ENCODE data around the gene ILKAP.

ILKAP gene

DNA sequence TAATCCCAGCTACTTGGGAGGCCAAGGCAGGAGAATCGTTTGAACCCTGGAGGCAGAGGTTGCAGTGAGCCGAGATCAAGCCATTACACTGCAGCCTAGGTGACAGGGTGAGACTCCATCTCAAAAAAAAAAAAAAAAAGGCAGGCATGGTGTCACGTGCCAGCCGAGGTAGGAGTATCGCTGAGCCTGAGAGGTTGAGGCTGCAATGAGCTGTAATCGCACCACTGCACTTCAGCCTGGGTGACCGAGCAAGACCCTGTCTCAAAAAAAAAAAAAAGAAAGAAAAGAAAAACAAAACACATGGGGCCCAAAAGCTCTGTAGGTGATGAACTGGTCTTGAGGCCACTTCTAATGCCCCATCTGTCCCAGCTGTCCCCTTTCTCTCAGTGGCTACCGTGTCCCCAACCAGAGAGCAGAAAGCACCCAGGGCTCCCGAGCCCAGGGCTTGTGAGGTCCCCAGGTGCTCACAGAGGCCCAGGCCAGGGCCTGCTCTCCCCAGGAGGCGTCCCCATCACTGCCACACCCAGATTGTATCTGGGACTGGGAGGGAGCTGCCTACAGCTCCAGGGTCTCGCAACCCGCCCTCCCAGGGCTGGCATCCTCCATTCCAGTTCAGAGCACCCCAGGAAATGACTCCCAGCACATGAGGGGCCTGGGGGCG is 56.5 kb downstream of the ILKAP start:
- H3K9me3 Mint-ChIP-seq, result no peaks in the 10 kb centered on the region
- H3K27me3 Mint-ChIP-seq, result no peaks in the 10 kb centered on the region
- no peak overlapping the region for H3K4me3 Mint-ChIP-seq
- no peak overlapping the region for H3K27ac Mint-ChIP-seq
- no peak for ATAC-seq
- DNase-seq, result no peak
- no peaks in the 10 kb centered on the region for H3K4me1 Mint-ChIP-seq
- no peaks in the 10 kb centered on the region for H3K36me3 Mint-ChIP-seq (ENCODE audit: low read depth)

DNA sequence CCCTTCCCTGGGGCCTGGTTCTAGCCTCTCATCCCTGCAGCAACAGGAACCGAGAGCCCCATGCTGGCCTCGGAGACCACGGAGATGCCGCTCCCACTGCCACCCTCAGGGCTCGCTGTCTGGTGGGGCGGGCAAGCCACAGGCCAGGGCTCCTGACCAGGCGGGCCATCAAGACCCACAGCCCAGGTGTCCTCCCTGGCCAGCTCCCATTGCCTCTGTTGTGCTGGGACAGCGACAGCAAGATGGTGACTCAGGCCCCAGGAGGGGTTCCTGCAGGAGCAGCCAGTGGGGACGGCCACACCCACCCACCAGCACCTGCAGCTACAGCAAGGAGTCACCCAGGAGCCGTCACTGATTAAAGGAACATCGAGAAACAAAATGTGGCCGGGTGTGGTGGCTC is 57.6 kb downstream of the ILKAP start:
- ATAC-seq (no peak), DNase-seq (no peak)
- peaks cover 3% of the 10 kb centered on the region for H3K4me1 Mint-ChIP-seq
- H3K27ac Mint-ChIP-seq, result no peak overlapping the region
- H3K36me3 Mint-ChIP-seq (ENCODE audit: low read depth), result no peaks in the 10 kb centered on the region
- H3K27me3 Mint-ChIP-seq, result no peaks in the 10 kb centered on the region
- no peaks in the 10 kb centered on the region for H3K9me3 Mint-ChIP-seq
- no peak overlapping the region for H3K4me3 Mint-ChIP-seq

DNA sequence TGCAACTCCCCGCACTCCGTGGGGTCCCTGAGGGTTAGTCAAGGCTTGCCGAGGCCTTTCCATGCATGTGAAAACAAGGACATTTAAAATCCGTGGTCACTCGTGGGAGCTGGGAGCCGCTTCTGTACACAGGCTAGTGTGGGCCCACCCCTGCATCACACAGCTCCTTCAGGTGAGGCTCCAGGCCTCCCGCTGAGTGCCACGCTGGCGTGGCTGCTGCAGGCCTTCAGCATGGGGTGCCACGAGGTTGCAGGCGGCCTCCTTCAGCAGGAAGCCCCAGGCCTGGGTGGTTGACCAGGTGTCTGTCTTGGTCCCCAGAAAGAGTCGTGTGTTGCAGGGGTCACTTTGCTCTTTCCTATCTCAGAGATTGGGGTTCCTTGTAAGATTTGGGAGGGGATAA is 58.4 kb downstream of the ILKAP start:
- H3K9me3 Mint-ChIP-seq, result no peaks in the 10 kb centered on the region
- no peak overlapping the region for H3K27ac Mint-ChIP-seq
- peaks cover 3% of the 10 kb centered on the region for H3K4me1 Mint-ChIP-seq
- no peak overlapping the region for H3K4me3 Mint-ChIP-seq
- DNase-seq (no peak), ATAC-seq (no peak)
- H3K27me3 Mint-ChIP-seq, result no peaks in the 10 kb centered on the region
- no peaks in the 10 kb centered on the region for H3K36me3 Mint-ChIP-seq (ENCODE audit: low read depth)

DNA sequence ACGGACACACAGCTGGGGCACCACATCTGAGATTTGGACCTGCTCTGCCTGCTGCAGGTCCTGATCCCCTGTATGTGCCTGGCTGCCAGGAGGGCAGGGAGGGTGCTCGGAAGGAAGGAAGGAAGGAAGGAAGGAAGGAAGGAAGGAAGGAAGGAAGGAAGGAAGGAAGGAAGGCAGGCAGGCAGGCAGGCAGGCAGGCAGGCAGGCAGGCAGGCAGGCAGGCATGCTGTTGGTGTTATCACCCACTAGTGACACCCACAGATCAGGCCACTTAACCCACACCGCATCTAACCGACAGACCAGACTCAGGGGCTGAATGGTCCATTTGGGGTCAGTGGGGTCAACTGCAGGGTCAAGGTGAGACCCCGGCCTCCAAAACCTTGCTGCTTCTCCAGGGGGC is 59.2 kb downstream of the ILKAP start:
- DNase-seq (no peak), ATAC-seq (no peak)
- H3K4me1 Mint-ChIP-seq, result peaks cover 3% of the 10 kb centered on the region
- no peaks in the 10 kb centered on the region for H3K36me3 Mint-ChIP-seq (ENCODE audit: low read depth)
- no peaks in the 10 kb centered on the region for H3K9me3 Mint-ChIP-seq
- H3K27ac Mint-ChIP-seq, result no peak overlapping the region
- no peak overlapping the region for H3K4me3 Mint-ChIP-seq
- H3K27me3 Mint-ChIP-seq, result no peaks in the 10 kb centered on the region

DNA sequence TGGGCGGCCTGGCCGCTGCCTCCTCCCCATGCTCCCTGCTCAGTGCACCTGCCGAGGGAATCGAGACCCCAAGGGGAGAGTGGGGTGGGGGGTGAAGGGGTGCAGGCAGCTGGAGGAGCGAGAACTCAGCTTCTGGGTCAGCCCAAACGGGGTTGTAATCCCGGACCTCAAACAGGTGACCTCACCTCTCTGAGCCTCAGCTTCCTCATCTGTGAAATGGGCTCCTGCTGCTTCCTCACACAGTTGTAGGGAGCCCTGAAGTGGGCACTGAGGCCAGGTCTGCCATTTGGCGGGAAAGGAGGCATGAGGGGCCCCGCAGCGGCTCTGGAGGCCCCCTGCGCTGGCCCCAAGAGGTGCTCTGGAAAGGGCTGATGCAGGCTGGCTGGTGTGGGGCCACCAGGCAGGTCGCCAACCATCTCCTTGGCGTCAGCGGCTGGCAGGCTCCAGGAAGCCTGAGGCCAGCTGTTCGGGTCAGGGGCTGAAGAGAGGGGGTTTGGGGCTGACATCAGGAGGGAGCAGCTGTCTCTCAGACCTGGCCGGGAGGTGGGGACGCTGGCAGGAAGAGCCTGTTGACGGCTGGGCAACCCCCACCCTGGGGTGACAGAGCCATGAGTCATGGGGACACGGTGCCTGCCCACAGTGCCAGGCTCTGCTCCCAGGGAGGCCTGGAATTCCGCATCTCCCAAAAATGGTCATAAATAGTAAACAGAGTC is 60.1 kb downstream of the ILKAP start:
- ATAC-seq, result no peak
- H3K9me3 Mint-ChIP-seq, result no peaks in the 10 kb centered on the region

DNA sequence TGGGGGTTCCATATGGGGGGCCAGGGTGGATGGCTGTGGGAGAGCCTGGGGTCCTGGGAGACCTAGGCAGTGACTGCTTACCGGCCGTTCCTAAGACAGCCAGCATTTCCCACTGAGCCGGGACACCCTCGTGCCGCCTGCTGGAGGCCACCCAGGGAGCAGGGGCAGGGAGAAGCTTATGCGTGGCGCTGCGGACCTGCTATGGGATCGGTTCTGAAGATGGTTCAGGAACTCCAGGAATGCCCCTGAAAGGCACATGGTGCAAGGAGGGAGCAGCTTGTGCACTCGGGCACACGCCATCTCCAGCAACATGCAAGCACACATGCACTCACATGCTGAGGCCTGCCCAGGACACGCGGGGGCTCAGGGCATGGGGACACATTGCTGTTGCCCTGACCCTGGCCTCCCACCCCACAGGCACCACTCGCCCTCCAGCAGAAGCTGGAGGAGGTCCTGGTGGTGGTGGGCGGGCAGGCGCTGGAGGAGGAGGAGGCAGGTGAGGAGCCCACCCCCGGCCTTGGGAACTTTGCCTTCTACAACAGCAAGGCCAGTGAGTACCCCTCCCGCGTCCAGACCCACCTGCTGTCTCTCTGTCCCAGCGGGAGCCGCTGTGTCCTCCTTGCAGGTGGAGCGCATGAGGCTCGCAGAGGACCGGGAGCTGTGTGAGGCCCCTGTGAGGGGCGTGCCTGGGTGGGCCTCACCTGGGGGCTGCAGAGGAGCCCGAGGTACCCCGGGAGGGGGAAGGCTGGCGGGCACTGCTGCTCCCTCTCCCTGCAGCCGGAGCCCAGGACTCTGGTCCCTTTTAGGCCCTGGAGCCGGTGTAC is 60.9 kb downstream of the ILKAP start:
- Mint-ChIP-seq H3K27ac (no peak overlapping the region), H3K9me3 (no peaks in the 10 kb centered on the region), H3K36me3 (ENCODE audit: low read depth) (no peaks in the 10 kb centered on the region), H3K27me3 (no peaks in the 10 kb centered on the region), H3K4me3 (no peak overlapping the region), H3K4me1 (peaks cover 3% of the 10 kb centered on the region)
- no peak for ATAC-seq
- DNase-seq, result no peak

More for the DNA sequence above, 60.1 kb downstream of the ILKAP start:
- Mint-ChIP-seq H3K27me3 (no peaks in the 10 kb centered on the region), H3K36me3 (ENCODE audit: low read depth) (no peaks in the 10 kb centered on the region), H3K4me1 (peaks cover 3% of the 10 kb centered on the region), H3K4me3 (no peak overlapping the region), H3K27ac (no peak overlapping the region)
- DNase-seq, result peak; percentile 26

DNA sequence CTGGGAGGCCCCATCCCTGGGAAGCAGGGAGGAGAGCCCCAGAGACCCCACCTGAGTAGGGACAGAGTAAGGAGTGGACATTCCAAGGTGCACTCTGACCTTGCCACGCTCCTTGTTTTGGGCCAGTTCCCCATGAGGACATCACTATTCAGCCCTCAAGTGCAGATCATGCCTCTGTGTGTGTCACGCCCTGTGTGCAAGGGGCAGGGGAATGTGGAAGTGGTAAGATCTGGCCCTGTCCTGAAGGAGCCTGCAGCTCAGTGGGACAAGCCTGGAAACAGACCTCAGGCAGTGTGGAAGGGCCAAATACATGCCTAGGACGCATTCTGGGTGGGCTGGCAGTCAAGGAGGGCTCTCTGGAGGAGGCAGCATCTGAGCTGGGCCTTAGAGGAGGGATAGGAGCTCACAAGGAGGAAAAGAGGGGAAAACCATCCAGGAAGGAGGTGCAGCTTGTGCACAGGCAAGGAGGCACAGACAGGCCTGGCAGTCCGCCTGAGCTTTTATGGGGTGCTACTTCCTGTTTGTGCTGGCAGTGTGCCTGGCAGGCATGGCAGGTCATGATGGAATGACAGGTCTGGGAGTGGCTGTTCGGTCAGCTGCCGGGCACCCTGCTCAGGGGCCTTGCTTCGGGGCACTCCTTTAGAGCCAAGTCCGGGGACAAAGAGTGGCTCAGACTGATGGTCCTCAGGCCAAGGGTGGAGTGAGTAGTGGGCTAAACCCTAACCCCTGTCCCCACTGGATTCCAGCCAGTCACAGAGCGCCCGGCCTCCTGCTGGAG is 61.8 kb downstream of the ILKAP start:
- peaks cover 3% of the 10 kb centered on the region for H3K4me1 Mint-ChIP-seq
- H3K27me3 Mint-ChIP-seq, result no peaks in the 10 kb centered on the region
- no peak overlapping the region for H3K4me3 Mint-ChIP-seq
- ATAC-seq, result no peak
- H3K9me3 Mint-ChIP-seq, result no peaks in the 10 kb centered on the region
- H3K27ac Mint-ChIP-seq, result no peak overlapping the region
- no peak for DNase-seq
- H3K36me3 Mint-ChIP-seq (ENCODE audit: low read depth), result no peaks in the 10 kb centered on the region

DNA sequence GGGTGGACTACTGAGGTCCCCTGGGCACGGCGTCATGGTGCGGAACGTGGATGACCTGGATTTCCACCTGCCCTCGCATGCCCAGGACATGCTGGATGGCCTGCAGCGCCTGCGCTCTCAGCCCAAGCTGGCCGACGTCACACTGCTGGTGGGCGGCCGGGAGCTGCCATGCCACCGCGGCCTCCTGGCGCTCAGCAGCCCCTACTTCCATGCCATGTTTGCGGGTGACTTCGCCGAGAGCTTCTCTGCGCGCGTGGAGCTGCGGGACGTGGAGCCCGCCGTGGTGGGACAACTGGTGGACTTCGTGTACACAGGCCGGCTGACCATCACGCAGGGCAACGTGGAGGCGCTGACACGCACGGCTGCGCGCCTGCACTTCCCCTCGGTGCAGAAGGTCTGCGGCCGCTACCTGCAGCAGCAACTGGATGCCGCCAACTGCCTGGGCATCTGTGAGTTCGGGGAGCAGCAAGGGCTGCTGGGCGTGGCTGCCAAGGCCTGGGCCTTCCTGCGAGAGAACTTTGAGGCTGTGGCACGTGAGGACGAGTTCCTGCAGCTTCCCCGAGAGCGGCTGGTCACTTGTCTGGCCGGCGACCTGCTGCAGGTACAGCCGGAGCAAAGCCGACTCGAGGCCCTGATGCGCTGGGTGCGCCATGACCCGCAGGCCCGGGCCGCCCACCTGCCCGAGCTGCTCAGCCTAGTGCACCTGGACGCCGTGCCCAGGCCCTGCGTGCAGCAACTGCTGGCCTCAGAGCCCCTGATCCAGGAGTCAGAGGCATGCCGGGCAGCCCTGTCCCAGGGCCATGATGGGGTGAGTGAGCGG is 62.6 kb downstream of the ILKAP start:
- Mint-ChIP-seq H3K27me3 (no peaks in the 10 kb centered on the region), H3K9me3 (no peaks in the 10 kb centered on the region), H3K27ac (no peak overlapping the region), H3K4me1 (peaks cover 3% of the 10 kb centered on the region), H3K36me3 (ENCODE audit: low read depth) (no peaks in the 10 kb centered on the region), H3K4me3 (no peak overlapping the region)
- ATAC-seq, result no peak
- DNase-seq, result no peak

DNA sequence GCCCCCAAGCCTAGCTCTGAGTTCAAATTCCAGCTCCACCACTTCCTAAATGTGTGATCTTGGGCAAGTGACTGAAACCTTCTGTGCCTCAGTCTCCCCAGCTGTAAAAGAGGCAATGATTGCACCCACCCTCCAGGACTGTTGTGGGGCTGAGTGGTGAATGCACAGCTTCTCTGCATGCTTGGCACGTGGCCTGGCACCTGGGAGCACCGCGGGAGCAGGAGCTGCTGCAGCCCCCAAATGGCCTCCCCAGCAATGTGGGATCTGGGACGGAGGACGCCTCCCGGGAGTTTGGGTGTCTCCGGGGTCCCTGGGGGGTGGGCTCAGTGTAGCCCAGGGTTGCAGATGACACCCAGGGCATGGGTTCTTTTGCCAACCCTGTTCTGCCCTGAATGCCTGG is 63.5 kb downstream of the ILKAP start:
- H3K4me1 Mint-ChIP-seq, result peaks cover 3% of the 10 kb centered on the region
- no peak overlapping the region for H3K4me3 Mint-ChIP-seq
- H3K27me3 Mint-ChIP-seq, result no peaks in the 10 kb centered on the region
- no peaks in the 10 kb centered on the region for H3K36me3 Mint-ChIP-seq (ENCODE audit: low read depth)
- no peaks in the 10 kb centered on the region for H3K9me3 Mint-ChIP-seq
- no peak overlapping the region for H3K27ac Mint-ChIP-seq
- ATAC-seq (no peak), DNase-seq (no peak)

DNA sequence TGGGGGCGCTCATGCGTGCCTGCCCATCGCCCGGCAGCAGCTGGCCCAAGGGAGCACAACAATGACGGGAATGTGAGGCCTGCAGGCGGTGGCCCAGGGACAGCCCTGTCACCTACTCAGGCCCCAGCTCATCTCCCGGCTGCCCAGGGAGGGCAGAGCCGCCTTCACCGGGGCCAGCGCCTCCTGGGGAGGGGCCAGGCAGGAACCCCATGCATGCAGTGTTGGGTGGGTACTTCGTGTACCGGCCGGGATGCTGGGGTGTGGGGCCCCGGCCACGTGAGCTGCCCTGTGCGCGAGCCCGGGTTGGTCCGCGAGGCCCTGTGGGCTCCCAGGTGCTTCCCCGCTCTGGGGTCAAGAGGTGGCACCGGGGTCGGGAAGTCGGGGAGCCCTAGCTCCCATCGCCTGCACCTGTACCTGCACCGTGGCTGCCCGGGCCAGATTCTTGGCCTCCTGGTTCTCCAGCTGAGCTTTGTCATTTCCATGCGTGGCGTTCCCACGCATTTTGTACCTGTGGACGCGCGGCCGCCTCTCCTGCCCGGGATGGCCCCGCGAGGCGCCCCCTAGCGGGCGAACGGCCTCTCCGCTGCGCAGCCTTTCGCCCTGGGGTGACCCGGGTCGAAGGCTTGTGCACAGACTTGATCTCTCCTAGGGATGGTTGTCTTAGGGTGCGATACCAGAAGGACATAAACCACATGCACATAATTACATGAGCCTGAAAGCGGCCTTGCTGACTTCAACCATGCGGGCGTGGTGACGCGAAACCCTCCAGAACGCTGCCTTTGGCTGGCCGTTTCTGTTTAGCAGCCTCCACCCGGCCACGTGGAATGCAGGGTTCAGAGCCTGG is 64.1 kb downstream of the ILKAP start:
- Mint-ChIP-seq H3K4me1 (peaks cover 3% of the 10 kb centered on the region), H3K9me3 (no peaks in the 10 kb centered on the region), H3K27ac (no peak overlapping the region), H3K36me3 (ENCODE audit: low read depth) (no peaks in the 10 kb centered on the region), H3K27me3 (no peaks in the 10 kb centered on the region), H3K4me3 (no peak overlapping the region)
- ATAC-seq, result no peak
- DNase-seq, result peak; percentile 48

DNA sequence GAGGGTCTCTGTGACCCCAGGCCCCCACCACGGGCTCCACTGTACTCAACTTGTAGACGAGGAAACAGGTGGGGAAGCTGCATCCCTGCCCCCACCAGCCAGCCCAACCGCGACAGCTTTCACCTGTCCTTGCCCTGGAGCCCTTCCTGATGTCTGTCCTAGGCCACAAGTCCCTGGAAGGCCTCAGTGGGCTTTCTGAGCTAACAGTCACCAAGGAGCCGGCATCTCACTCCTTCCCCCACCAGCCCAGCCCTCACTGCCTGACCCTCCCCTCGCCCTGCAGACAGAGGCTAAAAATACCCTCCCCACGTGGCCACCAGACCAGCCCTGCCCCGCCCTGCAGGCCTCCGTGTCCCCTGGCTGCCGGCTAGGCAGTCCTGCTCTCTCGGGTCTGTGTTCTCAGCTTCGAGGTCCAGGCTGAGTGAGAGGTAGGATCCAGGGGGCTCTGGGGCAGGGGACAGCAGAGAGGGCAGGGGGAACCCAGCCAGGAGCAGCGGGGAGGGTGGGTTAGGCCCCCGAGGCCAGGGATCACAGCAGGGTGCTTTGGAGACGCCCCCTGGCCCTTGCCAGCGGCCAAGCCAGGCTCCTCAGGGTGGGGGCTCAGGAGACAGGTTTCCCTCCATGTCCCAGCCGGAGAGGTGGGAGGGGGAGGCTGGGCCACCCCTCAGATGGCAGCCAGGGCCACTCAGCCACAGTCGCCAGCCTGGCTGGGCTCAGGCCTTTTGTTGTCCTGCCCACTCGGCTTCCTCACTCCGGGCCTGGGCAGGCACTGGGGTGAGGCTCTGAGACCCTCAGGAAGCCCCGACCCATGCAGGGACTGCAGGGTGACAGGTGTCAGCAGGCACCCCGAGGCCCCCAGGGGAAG is 64.9 kb downstream of the ILKAP start, which contains the start of gene KLHL30:
Gene KLHL30 (plus strand): TSS at position 338 of the 865 bp plus-strand sequence. CDS start 2,087 bp downstream, outside the sequence.
- Mint-ChIP-seq H3K27me3 (no peaks in the 10 kb centered on the region), H3K36me3 (ENCODE audit: low read depth) (no peaks in the 10 kb centered on the region), H3K9me3 (no peaks in the 10 kb centered on the region), H3K27ac (no peak within 1 kb of the TSS), H3K4me1 (peaks cover 3% of the 10 kb centered on the region), H3K4me3 (no peak within 1 kb of the TSS)
- DNase-seq (no peak), ATAC-seq (no peak)

DNA sequence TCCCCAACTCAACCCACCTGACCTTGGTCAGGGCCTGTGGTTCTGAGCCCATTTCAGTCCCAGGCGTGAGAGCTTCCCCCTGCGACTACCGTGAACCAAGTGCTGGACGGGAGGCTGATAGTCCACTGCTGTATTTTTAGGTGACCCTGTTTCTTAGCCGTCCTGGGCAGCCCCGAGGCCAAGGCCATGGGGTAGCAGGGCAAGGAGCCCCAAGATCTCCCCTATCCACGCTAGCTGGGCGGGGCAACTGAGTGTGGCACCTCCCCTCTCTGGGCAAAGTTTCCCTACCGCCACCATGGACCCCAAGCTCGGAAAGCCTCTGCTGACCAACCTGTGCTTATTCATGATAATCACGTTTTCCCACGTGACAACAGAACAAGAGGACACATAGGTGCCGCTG is 65.6 kb downstream of the ILKAP start:
- DNase-seq (no peak), ATAC-seq (no peak)
- Mint-ChIP-seq H3K4me3 (no peak overlapping the region), H3K36me3 (ENCODE audit: low read depth) (no peaks in the 10 kb centered on the region), H3K27ac (no peak overlapping the region), H3K4me1 (peaks cover 3% of the 10 kb centered on the region), H3K27me3 (no peaks in the 10 kb centered on the region), H3K9me3 (no peaks in the 10 kb centered on the region)

Measured in activated naive CD8-positive, alpha-beta T cell treated with anti-CD3 and anti-CD28 coated beads, Interleukin-2, amount 50 U/mL, for 24 hours (primary cell).